Loucy (cell line): Measurements from ENCODE around the gene CAMKMT.

Source experiments
- H2AFZ ChIP-seq: fragments of 200-600 bp; sonication (generic); 2 replicates; pipeline ENCODE4 v1.6.0; 2016; ENCODE audit warnings: antibody characterized with exemption, mild to moderate bottlenecking, low read length, moderate library complexity
- H3F3A ChIP-seq: fragments of 200-600 bp; 2 replicates; pipeline ENCODE4 v1.6.0; 2016; ENCODE audit warnings: antibody characterized with exemption, low read depth, mild to moderate bottlenecking
- H3K27me3 ChIP-seq: fragments of 200-600 bp; sonication (generic); 2 replicates; pipeline ENCODE4 v1.6.1; 2014; ENCODE audit warnings: low read length, mild to moderate bottlenecking; ENCODE audit not compliant: insufficient read depth, poor library complexity, severe bottlenecking
- H3K36me3 ChIP-seq: fragments of 200-600 bp; sonication (generic); 2 replicates; pipeline ENCODE4 v1.6.1; 2016; ENCODE audit warnings: low read length; ENCODE audit not compliant: insufficient read depth
- H3K4me1 ChIP-seq: fragments of 200-600 bp; sonication (generic); 2 replicates; pipeline ENCODE4 v1.5.1; 2014; ENCODE audit warnings: low read length, mild to moderate bottlenecking; ENCODE audit not compliant: insufficient read depth, poor library complexity, severe bottlenecking
- H3K4me2 ChIP-seq: fragments of 200-600 bp; sonication (generic); 2 replicates; pipeline ENCODE4 v1.6.0; 2014; ENCODE audit warnings: antibody characterized with exemption, low read length, low read depth, mild to moderate bottlenecking; ENCODE audit not compliant: poor library complexity, severe bottlenecking
- H3K4me3 ChIP-seq: fragments of 200-600 bp; sonication (generic); 2 replicates; pipeline ENCODE4 v1.5.1; 2014; ENCODE audit warnings: low read length, mild to moderate bottlenecking, mixed read lengths; ENCODE audit not compliant: poor library complexity, severe bottlenecking
- H3K79me2 ChIP-seq: fragments of 200-600 bp; sonication (generic); 2 replicates; pipeline ENCODE4 v1.6.1; 2014; ENCODE audit warnings: low read length; ENCODE audit not compliant: insufficient read depth
- H3K9ac ChIP-seq: fragments of 200-600 bp; sonication (generic); 2 replicates; pipeline ENCODE4 v1.6.0; 2014; ENCODE audit warnings: mild to moderate bottlenecking, low read depth, low read length, moderate library complexity; ENCODE audit not compliant: poor library complexity, severe bottlenecking
- H3K9me2 ChIP-seq: fragments of 200-600 bp; sonication (generic); replicated peaks from 2 replicates; pipeline ENCODE4 v1.6.1; 2016; ENCODE audit warnings: low read depth, low read length, mixed read lengths
- H3K9me3 ChIP-seq: fragments of 200-600 bp; sonication (generic); 2 replicates; pipeline ENCODE4 v1.6.1; 2014; ENCODE audit warnings: mild to moderate bottlenecking, antibody characterized with exemption, low read length, low read depth; ENCODE audit not compliant: insufficient read depth
- H4K20me1 ChIP-seq: fragments of 200-600 bp; sonication (generic); 2 replicates; pipeline ENCODE4 v1.6.0; 2014; ENCODE audit warnings: antibody characterized with exemption, low read length, mild to moderate bottlenecking; ENCODE audit not compliant: insufficient read depth, poor library complexity, severe bottlenecking
- EZH2phosphoT487 ChIP-seq: fragments of 200-600 bp; IDR thresholded peaks from 2 replicates; pipeline ENCODE4 v1.6.1; 2018; ENCODE audit warnings: antibody characterized with exemption, mild to moderate bottlenecking, moderate library complexity, borderline replicate concordance
- TF ChIP-seq, protein P1 (sequence below): fragments of 200-600 bp; sonication (generic); conservative IDR thresholded peaks from 2 replicates; pipeline ENCODE4 v1.5.1; 2014; ENCODE audit warnings: mild to moderate bottlenecking, antibody characterized with exemption, low read length

The CAMKMT gene

DNA sequence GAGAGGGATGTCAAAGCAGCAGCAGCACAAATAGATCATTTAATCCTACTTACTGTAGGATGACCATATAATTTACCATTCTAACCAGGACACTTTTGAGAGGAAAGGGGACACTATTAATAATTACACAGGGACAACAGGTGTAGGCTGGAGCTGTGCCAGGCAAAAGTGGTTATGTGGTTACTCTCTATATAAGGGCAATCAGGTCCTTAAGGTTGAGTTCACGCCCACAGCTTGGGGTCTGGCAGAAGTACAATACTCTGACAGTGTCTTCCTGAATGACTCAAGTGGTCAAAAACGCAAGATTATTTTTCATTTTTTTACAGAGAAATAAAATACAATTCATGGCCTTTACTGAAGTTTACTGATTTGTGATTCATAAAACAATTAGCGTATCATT is 3.2 kb upstream of the CAMKMT start:
- TF ChIP-seq EZH2phosphoT487 = no peak
- TF ChIP-seq, protein P1, sequence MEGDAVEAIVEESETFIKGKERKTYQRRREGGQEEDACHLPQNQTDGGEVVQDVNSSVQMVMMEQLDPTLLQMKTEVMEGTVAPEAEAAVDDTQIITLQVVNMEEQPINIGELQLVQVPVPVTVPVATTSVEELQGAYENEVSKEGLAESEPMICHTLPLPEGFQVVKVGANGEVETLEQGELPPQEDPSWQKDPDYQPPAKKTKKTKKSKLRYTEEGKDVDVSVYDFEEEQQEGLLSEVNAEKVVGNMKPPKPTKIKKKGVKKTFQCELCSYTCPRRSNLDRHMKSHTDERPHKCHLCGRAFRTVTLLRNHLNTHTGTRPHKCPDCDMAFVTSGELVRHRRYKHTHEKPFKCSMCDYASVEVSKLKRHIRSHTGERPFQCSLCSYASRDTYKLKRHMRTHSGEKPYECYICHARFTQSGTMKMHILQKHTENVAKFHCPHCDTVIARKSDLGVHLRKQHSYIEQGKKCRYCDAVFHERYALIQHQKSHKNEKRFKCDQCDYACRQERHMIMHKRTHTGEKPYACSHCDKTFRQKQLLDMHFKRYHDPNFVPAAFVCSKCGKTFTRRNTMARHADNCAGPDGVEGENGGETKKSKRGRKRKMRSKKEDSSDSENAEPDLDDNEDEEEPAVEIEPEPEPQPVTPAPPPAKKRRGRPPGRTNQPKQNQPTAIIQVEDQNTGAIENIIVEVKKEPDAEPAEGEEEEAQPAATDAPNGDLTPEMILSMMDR = no peak
- Histone ChIP-seq H3K27me3 (no peaks in the 10 kb centered on the region), H2AFZ (no peak overlapping the region), H3K4me3 (peak overlapping the region; percentile 41), H3K4me2 (peak overlapping the region; percentile 95), H4K20me1 (peaks cover 14% of the 10 kb centered on the region), H3K36me3 (no peaks in the 10 kb centered on the region), H3K9me3 (no peaks in the 10 kb centered on the region), H3K9me2 (no peaks in the 10 kb centered on the region), H3K79me2 (peaks cover 17% of the 10 kb centered on the region; the same call in 1 of the 2 replicates), H3F3A (0 out of 2 replicates have a peak, but pooled peaks cover 2% of the 10 kb centered on the region), H3K9ac (no peak overlapping the region), H3K4me1 (peaks cover 27% of the 10 kb centered on the region)

DNA sequence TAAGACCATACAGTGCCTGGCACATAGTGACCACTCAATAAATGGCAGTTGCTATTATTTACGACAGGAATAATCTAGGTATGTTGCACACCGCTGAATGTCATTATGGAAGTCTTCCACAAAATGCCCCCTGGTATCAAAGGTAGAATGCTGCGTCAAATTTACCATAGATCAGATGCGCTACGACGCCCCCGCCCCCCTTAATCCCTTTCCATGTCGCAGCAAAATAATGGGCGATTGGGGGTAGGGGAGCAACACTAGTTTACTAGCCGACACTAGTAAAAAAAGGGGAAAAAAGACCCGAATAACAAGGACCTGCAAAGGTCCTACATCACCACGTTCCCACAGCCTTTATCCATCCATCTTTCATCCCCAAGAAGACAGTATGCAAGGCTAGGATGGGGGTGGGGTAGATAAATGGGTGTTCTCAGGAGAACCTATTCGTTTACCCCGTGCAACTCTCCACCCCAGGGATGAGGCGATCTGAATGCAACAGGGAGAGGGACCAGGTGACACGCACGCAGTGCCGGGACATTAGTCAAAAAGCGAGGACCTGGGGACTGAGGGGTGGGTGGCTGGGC is 908 bp upstream of the CAMKMT start:
- Histone ChIP-seq H3K9me2 (no peaks in the 10 kb centered on the region), H3K9ac (peak overlapping the region; percentile 84), H3K79me2 (peaks cover 23% of the 10 kb centered on the region; the same call in 1 of the 2 replicates), H3K9me3 (no peaks in the 10 kb centered on the region), H3K27me3 (no peaks in the 10 kb centered on the region), H3K4me1 (peaks cover 27% of the 10 kb centered on the region), H3K4me3 (peak overlapping the region; percentile 81), H2AFZ (peak overlapping the region; percentile 95), H4K20me1 (peaks cover 14% of the 10 kb centered on the region), H3F3A (0 out of 2 replicates have a peak, but pooled peaks cover 2% of the 10 kb centered on the region), H3K4me2 (peak overlapping the region; percentile 95), H3K36me3 (no peaks in the 10 kb centered on the region)
- TF ChIP-seq, protein P1 = no peak
- TF ChIP-seq EZH2phosphoT487 = no peak

DNA sequence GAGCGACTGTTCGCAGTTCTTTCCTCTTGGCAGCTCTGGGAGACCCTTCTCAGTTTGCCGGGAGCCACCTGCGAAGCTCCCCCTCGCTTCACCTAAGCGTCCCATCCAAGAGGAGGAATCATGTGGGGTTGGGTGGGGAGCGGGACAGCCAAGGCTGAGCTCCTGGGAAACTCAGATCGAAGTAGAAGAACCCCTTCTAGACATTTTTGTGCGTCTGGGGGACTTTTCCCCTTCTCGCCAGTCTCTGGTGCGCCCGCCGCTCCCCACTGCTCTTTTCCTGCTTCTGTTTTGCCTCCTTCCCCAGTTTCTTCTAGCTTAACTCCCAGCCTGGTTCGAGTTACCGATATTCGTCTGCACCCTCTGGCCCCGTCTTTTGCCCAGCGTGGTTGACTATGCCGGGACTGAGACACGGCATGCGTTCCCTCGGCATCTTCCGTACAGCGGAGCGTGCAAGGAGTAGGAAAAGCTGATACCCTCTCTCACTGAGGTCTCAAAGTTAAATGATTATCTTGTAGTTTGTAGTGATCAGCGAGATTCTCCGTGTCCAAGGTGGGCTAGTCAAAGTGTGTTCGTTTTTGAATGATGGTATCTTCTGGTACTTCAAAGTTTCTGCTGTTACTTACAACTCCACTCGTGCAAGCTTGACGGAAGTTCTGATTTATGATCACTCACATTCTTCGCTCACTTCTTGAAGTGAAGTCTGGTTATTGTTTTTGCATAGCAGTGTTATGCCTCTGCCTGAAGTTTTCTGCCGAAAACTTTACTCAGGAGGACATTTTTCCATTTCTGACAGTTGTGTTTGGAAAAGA is 664 bp downstream of the CAMKMT start:
- H3K9me2 ChIP-seq = no peaks in the 10 kb centered on the region
- H3K27me3 ChIP-seq = no peaks in the 10 kb centered on the region
- H3K79me2 ChIP-seq = peaks cover 23% of the 10 kb centered on the region; the same call in 1 of the 2 replicates
- peak overlapping the region; percentile 84 for H3K9ac ChIP-seq
- no peaks in the 10 kb centered on the region for H3K9me3 ChIP-seq
- TF ChIP-seq, protein P1 = no peak
- TF ChIP-seq EZH2phosphoT487 = no peak
- peaks cover 8% of the 10 kb centered on the region for H4K20me1 ChIP-seq
- peaks cover 27% of the 10 kb centered on the region for H3K4me1 ChIP-seq
- 0 out of 2 replicates have a peak, but pooled peaks cover 2% of the 10 kb centered on the region for H3F3A ChIP-seq
- H3K4me3 ChIP-seq = peak overlapping the region; percentile 81
- peak overlapping the region; percentile 95 for H3K4me2 ChIP-seq
- H2AFZ ChIP-seq = peak overlapping the region; percentile 95
- no peaks in the 10 kb centered on the region for H3K36me3 ChIP-seq
